GM10266 (cell line): ENCODE results near the gene HSF5.
A peak's percentile ranks its signal among the peaks of the same experiment; 100 is the strongest.

Source experiments
- DNase-seq: peaks from one replicate; pipeline ENCODE4 v3.0.0; 2012; ENCODE audit errors: extremely low spot score
- TF ChIP-seq, protein P1 (sequence below): IDR thresholded peaks from 2 replicates; pipeline ENCODE4 v1.5.1; 2012; ENCODE audit warnings: mild to moderate bottlenecking, low read depth; ENCODE audit not compliant: control insufficient read depth, insufficient read depth; ENCODE audit errors: missing control alignments

Gene HSF5

DNA sequence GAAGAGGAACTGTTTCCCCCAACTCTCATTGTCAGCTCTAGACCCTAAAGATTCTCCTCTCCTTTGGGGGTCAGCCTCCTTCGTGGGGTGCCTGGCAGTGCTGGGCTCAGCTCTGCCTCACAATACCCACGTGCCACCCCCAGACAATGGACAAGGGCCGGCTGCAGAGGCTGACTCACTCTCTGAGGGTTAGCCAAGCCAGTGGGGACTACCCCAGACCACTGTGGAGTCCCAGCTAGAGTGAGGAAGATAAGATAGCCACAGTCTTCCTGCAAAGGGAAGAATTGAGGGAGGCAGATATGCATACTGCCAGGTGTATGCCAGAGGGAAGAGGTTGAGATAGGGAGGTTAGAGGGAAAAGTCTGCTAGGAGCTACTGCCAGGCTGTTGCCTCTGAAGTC, 39.7 kb upstream of the HSF5 start:
- no peak for DNase-seq
- TF ChIP-seq, protein P1, sequence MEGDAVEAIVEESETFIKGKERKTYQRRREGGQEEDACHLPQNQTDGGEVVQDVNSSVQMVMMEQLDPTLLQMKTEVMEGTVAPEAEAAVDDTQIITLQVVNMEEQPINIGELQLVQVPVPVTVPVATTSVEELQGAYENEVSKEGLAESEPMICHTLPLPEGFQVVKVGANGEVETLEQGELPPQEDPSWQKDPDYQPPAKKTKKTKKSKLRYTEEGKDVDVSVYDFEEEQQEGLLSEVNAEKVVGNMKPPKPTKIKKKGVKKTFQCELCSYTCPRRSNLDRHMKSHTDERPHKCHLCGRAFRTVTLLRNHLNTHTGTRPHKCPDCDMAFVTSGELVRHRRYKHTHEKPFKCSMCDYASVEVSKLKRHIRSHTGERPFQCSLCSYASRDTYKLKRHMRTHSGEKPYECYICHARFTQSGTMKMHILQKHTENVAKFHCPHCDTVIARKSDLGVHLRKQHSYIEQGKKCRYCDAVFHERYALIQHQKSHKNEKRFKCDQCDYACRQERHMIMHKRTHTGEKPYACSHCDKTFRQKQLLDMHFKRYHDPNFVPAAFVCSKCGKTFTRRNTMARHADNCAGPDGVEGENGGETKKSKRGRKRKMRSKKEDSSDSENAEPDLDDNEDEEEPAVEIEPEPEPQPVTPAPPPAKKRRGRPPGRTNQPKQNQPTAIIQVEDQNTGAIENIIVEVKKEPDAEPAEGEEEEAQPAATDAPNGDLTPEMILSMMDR, result no peak

DNA sequence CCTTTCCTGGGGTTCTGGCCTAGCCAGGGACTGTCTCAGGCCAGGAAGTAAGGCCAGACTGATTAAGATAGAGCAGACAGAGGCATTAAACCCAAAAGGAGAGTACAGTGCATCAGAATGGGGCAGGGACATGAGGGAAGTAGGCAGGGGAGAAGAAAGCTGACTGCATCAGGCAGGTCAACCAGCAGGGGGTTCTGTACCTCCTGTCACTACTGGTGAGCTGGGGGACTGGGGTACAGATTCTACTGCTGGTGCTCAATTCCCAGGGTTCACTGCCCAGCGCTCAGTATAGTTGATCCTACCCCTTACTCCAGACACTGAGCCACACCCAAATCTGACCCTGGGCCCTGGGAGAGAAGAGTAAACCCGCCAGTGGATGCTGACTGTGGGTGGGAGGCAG, 39.1 kb upstream of the HSF5 start:
- DNase-seq, result no peak
- TF ChIP-seq, protein P1, result no peak

DNA sequence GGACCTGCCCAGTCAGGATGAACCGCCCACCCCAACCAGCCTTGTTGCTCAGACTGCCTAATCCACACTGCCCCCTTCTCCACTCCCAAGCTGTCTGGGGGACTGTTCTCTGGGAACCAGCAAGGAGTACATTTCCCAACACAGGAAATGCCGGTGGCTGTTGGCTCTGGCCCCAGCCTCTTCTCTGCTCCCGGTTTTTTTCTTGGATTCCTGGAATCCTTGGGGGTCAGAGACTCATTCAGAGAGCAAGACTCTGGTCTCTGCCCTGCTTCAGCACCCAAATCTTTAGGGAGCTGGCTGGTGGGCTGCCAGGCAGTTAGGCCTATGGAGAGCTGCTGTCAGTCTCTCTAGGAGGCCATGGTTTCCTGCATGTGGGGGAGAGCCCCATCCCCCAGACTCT, 37.0 kb upstream of the HSF5 start:
- no peak for DNase-seq
- TF ChIP-seq, protein P1, result no peak

DNA sequence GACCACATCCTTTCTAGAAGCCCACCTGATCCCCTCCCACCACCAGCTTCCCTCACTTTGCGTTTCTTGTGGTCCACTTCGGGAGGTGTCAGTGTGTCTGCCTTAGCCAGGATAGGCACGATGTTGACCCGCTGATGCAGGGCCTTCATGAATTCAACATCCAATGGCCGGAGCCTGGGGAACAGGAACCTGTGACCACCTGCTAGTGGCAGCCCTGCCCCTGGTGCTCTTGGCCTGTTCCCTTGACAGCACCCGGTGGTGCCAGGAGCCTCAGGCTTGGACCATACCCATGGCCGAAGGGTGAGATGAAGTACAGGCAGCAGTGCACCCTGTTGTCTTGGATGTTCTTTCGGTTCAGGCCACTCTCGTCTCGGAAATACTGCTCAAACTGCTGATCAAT, 33.5 kb upstream of the HSF5 start:
- no peak for DNase-seq
- TF ChIP-seq, protein P1, result no peak

DNA sequence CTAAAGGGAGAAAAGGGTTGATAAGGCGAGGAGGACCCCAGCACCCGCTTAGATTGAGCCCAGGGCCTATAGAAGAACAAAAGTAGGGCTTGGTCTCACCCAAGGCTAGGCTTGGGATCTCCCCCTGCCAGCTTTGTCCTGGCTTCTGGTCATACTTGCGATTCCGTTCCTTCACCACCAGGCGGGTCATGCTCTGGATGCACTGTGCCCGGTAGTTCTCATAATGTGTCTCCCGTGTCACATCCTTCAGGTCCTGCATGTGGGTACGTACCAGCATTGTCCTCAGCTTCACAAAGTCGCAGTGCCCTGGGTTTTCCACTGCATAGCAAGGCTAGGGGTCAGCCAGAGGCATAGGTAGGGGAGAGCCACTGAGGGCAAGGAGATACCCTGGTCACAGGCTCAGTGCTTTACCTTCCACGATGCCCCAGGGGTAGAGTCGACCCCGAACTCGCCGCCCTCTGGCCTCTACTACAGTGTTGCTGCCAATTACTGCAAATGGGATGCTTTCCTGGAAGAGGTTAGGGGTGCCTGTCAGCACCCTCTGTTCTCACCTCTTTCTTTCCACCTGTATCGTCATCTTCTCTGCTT, 32.7 kb upstream of the HSF5 start:
- TF ChIP-seq, protein P1, result peak; percentile 18
- no peak for DNase-seq

DNA sequence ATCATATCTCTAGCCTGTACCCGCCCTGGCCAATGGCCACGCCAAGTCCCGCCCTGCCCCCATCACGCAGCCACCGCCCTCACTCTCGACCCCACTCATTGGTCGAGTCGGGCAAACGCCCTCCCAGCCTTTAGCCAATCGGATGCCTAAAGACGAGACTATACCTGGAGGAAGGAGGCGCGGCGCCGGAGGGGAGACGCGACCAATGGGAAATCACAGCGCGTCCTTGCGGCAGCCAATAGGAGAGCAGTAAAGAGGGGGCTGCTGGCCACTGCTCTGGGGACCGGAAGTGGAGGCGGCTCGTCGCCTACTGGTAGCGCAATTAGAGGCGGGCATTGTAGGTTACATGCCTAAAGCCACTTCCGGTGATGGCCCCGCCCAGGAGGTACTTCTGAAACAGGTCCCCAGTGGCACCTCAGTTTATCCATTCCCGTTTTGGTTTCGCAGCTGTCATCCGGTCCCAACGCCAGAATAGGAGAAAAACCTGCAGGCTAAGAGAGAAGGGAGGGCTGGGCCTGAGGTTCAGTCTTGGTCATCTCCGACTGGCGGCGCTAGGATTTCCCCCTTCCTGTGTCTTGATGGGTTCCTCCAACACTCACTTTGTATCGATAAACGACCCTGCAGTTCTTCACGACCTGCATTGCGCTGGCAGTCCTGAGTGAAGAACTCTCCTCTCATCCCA, 29.9 kb upstream of the HSF5 start:
- TF ChIP-seq, protein P1, result peak; percentile 13
- peak; percentile 97 for DNase-seq

DNA sequence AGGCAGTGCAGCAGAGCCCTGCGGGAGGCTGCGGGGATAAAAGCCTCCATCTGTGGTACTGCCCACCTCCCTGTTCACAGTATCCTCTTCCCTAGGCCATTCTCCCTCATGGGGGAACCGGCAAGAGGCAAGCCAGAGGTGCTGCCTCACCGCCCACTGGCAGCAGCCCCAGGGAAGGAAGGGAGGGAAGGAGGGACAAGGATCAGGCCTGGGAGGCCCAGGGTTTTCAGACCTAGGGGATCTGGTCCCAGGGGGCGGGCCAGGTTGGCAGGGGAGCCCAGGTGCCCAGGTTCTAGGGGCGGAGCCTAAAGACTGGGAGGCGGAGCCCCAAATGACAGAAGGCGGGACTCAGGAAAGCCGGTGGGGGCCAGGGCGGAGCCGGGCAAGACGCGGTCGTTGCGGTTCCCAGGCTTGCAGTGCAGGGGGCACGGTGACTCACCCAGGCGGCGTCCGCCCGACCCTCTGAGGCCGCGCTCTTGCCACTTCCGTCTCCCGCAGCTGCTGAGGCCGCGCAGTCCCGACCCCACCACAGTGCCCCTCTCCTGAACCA, 29.2 kb upstream of the HSF5 start:
- TF ChIP-seq, protein P1, result no peak
- no peak for DNase-seq
